Smooth muscle cell (in vitro differentiated cells): ENCODE data around the gene LSM4. TPM values are rescaled to one million over a fixed set of nuclear protein-coding genes. Genes with fewer than 3 reads are reported as not detected.
A peak's percentile ranks its signal among the peaks of the same experiment; 100 is the strongest.

Experiments
- DNase-seq: peaks from one replicate; lab custom pipeline; 2025; ENCODE audit not compliant: unreplicated experiment; lab: John Stamatoyannopoulos, UW
- H2AFZ ChIP-seq: fragments of 200-600 bp; sonication (generic); 2 replicates; pipeline ENCODE4 v1.6.0; 2016; ENCODE audit warnings: antibody characterized with exemption, low read depth, mild to moderate bottlenecking
- H3F3A ChIP-seq: fragments of 200-600 bp; sonication (generic); 2 replicates; pipeline ENCODE4 v1.6.0; 2017; ENCODE audit warnings: antibody characterized with exemption, low read depth
- H3K27ac ChIP-seq: fragments of 200-600 bp; sonication (generic); 2 replicates; pipeline ENCODE4 v1.5.1; 2016; ENCODE audit warnings: low read depth, mild to moderate bottlenecking
- H3K27me3 ChIP-seq: fragments of 200-600 bp; sonication (generic); 2 replicates; pipeline ENCODE4 v1.6.1; 2016; ENCODE audit warnings: low read depth, mild to moderate bottlenecking
- H3K36me3 ChIP-seq: fragments of 200-600 bp; sonication (generic); 2 replicates; pipeline ENCODE4 v1.5.1; 2016; ENCODE audit warnings: low read depth
- H3K4me1 ChIP-seq: fragments of 200-600 bp; sonication (generic); 2 replicates; pipeline ENCODE4 v1.5.1; 2016; ENCODE audit warnings: low read depth
- H3K4me2 ChIP-seq: fragments of 200-600 bp; sonication (generic); 2 replicates; pipeline ENCODE4 v1.6.0; 2016; ENCODE audit warnings: mild to moderate bottlenecking
- H3K4me3 ChIP-seq: fragments of 200-600 bp; sonication (generic); 2 replicates; pipeline ENCODE4 v1.5.1; 2016; ENCODE audit warnings: mild to moderate bottlenecking
- H3K79me2 ChIP-seq: fragments of 200-600 bp; sonication (generic); 2 replicates; pipeline ENCODE4 v1.6.0; 2016; ENCODE audit warnings: low read depth, mild to moderate bottlenecking
- H3K9ac ChIP-seq: fragments of 200-600 bp; sonication (generic); 2 replicates; pipeline ENCODE4 v1.6.0; 2016; ENCODE audit warnings: low read depth
- H3K9me3 ChIP-seq: fragments of 200-600 bp; sonication (generic); replicated peaks from 2 replicates; pipeline ENCODE4 v1.5.1; 2016; ENCODE audit warnings: low read depth
- H4K20me1 ChIP-seq: fragments of 200-600 bp; sonication (generic); 2 replicates; pipeline ENCODE4 v1.6.0; 2016; ENCODE audit warnings: low read depth
- CTCF ChIP-seq: fragments of 200-600 bp; sonication (generic); IDR thresholded peaks from 2 replicates; pipeline ENCODE4 v1.5.1; 2017; ENCODE audit warnings: borderline replicate concordance, mild to moderate bottlenecking, antibody characterized with exemption; ENCODE audit not compliant: insufficient read depth, poor library complexity, severe bottlenecking
- WGBS: methylation state at CpG from one replicate; pipeline ENCODE4 v1.1.7; 2016; ENCODE audit warnings: low lambda C conversion rate; 5-methylcytosine and 5-hydroxymethylcytosine counted together
- microRNA-seq: library from miRNA; unstranded; fragments of <30 nt; microRNA quantifications from one replicate; pipeline ENCODE4, GENCODE V29; 2016; ENCODE audit warnings: borderline number of aligned reads
- polyA plus RNA-seq: library from polyadenylated mRNA; unstranded; fragments of >200 nt; fragmentation: Nextera tagmentation; extraction: Ambion mirVana; gene quantifications from 2 replicates; pipeline ENCODE4 v1.2.1, GENCODE V29; 2016
- small RNA-seq: library from RNA; depleted of rRNA; stranded (forward); fragments of <200 nt; gene quantifications from one replicate; pipeline ENCODE3, GENCODE V24; 2014
- total RNA-seq: library from RNA; depleted of rRNA; stranded (reverse); fragments of >200 nt; gene quantifications from 2 replicates; pipeline ENCODE4 v1.2.3, GENCODE V29; 2014

Gene LSM4
- total and polyA plus RNA-seq, 2 experiments from 2014 or later, result 116 to 156 TPM

- Histone ChIP-seq H3K4me2 (no peak overlapping the region), H4K20me1 (no peaks in the 10 kb centered on the region), H3K4me1 (no peaks in the 10 kb centered on the region), H3K27ac (no peak overlapping the region), H3F3A (no peaks in the 10 kb centered on the region), H3K36me3 (no peaks in the 10 kb centered on the region), H3K79me2 (no peaks in the 10 kb centered on the region), H3K27me3 (no peaks in the 10 kb centered on the region), H2AFZ (no peak overlapping the region), H3K9ac (no peak overlapping the region), H3K9me3 (no peaks in the 10 kb centered on the region), H3K4me3 (no peak overlapping the region)
- no peak for DNase-seq
- WGBS, result 90% methylated on average over 2 of the region's 2 CpGs
- no peak for TF ChIP-seq CTCF
These were observed 61.4 kb downstream of the LSM4 start for GRCh38 chr19:18261474-18261873.

DNA sequence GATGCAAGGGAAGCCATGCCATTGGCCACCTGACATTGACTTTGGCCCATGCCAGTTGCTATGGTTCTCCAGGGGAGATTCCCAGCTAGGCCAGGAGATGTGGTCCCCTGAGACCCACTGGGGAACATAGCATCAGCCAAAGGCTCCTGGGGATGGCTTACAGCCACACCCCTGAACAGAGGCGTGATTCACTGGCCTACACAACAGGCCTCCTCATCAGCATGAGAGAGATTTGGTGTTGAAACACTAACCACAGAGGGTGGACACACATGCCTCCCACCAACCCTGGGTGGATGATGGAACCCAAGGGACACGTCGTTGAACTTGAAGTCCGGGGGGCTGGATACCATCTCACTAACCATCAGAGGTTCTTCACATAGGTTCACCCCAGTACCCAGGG is 63.0 kb downstream of the LSM4 start:
- no peak overlapping the region for H3K4me3 ChIP-seq
- no peak for DNase-seq
- no peaks in the 10 kb centered on the region for H4K20me1 ChIP-seq

GRCh38 chr19:18257503-18258470 is 65.1 kb downstream of the LSM4 start:
- no peaks in the 10 kb centered on the region for H3K4me1 ChIP-seq
- 91% methylated on average over 47 of the region's 55 CpGs for WGBS

More for the DNA sequence above, 63.0 kb downstream of the LSM4 start:
- Histone ChIP-seq H3K9ac (no peak overlapping the region), H3F3A (no peaks in the 10 kb centered on the region), H3K27me3 (peaks cover 9% of the 10 kb centered on the region), H2AFZ (no peak overlapping the region), H3K9me3 (no peaks in the 10 kb centered on the region), H3K4me1 (no peaks in the 10 kb centered on the region), H3K4me2 (no peak overlapping the region), H3K36me3 (no peaks in the 10 kb centered on the region), H3K79me2 (no peaks in the 10 kb centered on the region), H3K27ac (no peak overlapping the region)
- WGBS, result 93% methylated on average over 4 of the region's 4 CpGs
- no peak for TF ChIP-seq CTCF

More at GRCh38 chr19:18257503-18258470, 65.1 kb downstream of the LSM4 start:
- Histone ChIP-seq H3K27ac (no peak overlapping the region), H3F3A (no peaks in the 10 kb centered on the region), H3K27me3 (peaks cover 25% of the 10 kb centered on the region), H2AFZ (no peak overlapping the region), H3K36me3 (no peaks in the 10 kb centered on the region), H3K4me2 (no peak overlapping the region), H4K20me1 (no peaks in the 10 kb centered on the region), H3K9me3 (no peaks in the 10 kb centered on the region), H3K79me2 (no peaks in the 10 kb centered on the region), H3K4me3 (no peak overlapping the region), H3K9ac (no peak overlapping the region)
- DNase-seq, result peak; percentile 36
- no peak for TF ChIP-seq CTCF

Small RNAs within 50 kb of the gene (microRNA-seq; reads per million reads assigned to microRNA genes)
- 18.1 reads per million, percentile 25 among the genes with 10 or more reads in this experiment for gene MIR3188

Small RNAs within 50 kb of the gene (small RNA-seq; reads per million reads assigned to genes)
- gene MIR3188, result 0.11 reads per million
- not detected for gene RN7SL513P
- not detected for gene RPL39P38

Other genes starting within 250 kb of the LSM4 start
- not detected in 2 replicates for gene IL12RB1, start 236.1 kb downstream of the LSM4 start, total RNA-seq
- gene IL12RB1, start 236.1 kb downstream of the LSM4 start, polyA plus RNA-seq, result not detected in 2 replicates
- 3.6 and 4.3 TPM in 2 replicates for gene MAST3, start 225.3 kb downstream of the LSM4 start, total RNA-seq
- gene MAST3, start 225.3 kb downstream of the LSM4 start, polyA plus RNA-seq, result 4.3 and 10.3 TPM in 2 replicates
- 22.2 and 22.9 TPM in 2 replicates for gene PIK3R2, start 169.9 kb downstream of the LSM4 start, total RNA-seq
- 37.1 and 50.1 TPM in 2 replicates for gene PIK3R2, start 169.9 kb downstream of the LSM4 start, polyA plus RNA-seq
- gene IFI30, start 149.3 kb downstream of the LSM4 start, total RNA-seq, result 0.67 and 2.9 TPM in 2 replicates
- 0.64 and 0.87 TPM in 2 replicates for gene IFI30, start 149.3 kb downstream of the LSM4 start, polyA plus RNA-seq
- gene MPV17L2, start 129.9 kb downstream of the LSM4 start, total RNA-seq, result 11.6 and 13.1 TPM in 2 replicates
- gene MPV17L2, start 129.9 kb downstream of the LSM4 start, polyA plus RNA-seq, result 27.1 and 28.7 TPM in 2 replicates
- 1.4 and 4.9 TPM in 2 replicates for gene RAB3A, start 119.0 kb downstream of the LSM4 start, total RNA-seq
- 3.6 and 3.7 TPM in 2 replicates for gene RAB3A, start 119.0 kb downstream of the LSM4 start, polyA plus RNA-seq
- gene PDE4C, start 96.6 kb downstream of the LSM4 start, total RNA-seq, result 1.1 and 3.1 TPM in 2 replicates
- 1.7 and 1.9 TPM in 2 replicates for gene PDE4C, start 96.6 kb downstream of the LSM4 start, polyA plus RNA-seq
- gene IQCN, start 48.6 kb downstream of the LSM4 start, total RNA-seq, result 3.9 and 4.9 TPM in 2 replicates
- 2.5 and 5.8 TPM in 2 replicates for gene IQCN, start 48.6 kb downstream of the LSM4 start, polyA plus RNA-seq
- gene JUND, start 41.5 kb downstream of the LSM4 start, total RNA-seq, result 79.9 and 164 TPM in 2 replicates
- 464 and 497 TPM in 2 replicates for gene JUND, start 41.5 kb downstream of the LSM4 start, polyA plus RNA-seq
- gene PGPEP1, start 17.5 kb upstream of the LSM4 start, total RNA-seq, result 11.1 and 11.7 TPM in 2 replicates
- gene PGPEP1, start 17.5 kb upstream of the LSM4 start, polyA plus RNA-seq, result 4.5 and 8.7 TPM in 2 replicates
- 18.8 and 30.9 TPM in 2 replicates for gene GDF15, start 63.1 kb upstream of the LSM4 start, total RNA-seq
- 40.4 and 42.8 TPM in 2 replicates for gene GDF15, start 63.1 kb upstream of the LSM4 start, polyA plus RNA-seq
- 0.67 TPM in 1 of 2 replicates, not detected in the other for gene LRRC25, start 74.5 kb upstream of the LSM4 start, total RNA-seq
- 0.34 TPM in 1 of 2 replicates, not detected in the other for gene LRRC25, start 74.5 kb upstream of the LSM4 start, polyA plus RNA-seq
- gene SSBP4, start 96.3 kb upstream of the LSM4 start, total RNA-seq, result 36.0 and 44.1 TPM in 2 replicates
- gene SSBP4, start 96.3 kb upstream of the LSM4 start, polyA plus RNA-seq, result 124 and 133 TPM in 2 replicates
- 16.4 and 60.1 TPM in 2 replicates for gene ISYNA1, start 115.1 kb upstream of the LSM4 start, total RNA-seq
- gene ISYNA1, start 115.1 kb upstream of the LSM4 start, polyA plus RNA-seq, result 56.9 and 89.5 TPM in 2 replicates
- gene ELL, start 199.0 kb upstream of the LSM4 start, total RNA-seq, result 10.5 and 12.8 TPM in 2 replicates
- 15.2 and 31.7 TPM in 2 replicates for gene ELL, start 199.0 kb upstream of the LSM4 start, polyA plus RNA-seq
- 143 and 161 TPM in 2 replicates for gene FKBP8, start 220.5 kb upstream of the LSM4 start, total RNA-seq
- 340 and 358 TPM in 2 replicates for gene FKBP8, start 220.5 kb upstream of the LSM4 start, polyA plus RNA-seq
- 75.4 and 104 TPM in 2 replicates for gene KXD1, start 234.8 kb upstream of the LSM4 start, total RNA-seq
- 134 and 141 TPM in 2 replicates for gene KXD1, start 234.8 kb upstream of the LSM4 start, polyA plus RNA-seq
- 991 and 1,086 TPM in 2 replicates for gene UBA52, start 248.8 kb upstream of the LSM4 start, total RNA-seq
- gene UBA52, start 248.8 kb upstream of the LSM4 start, polyA plus RNA-seq, result 752 and 759 TPM in 2 replicates